ENCODE measurements around the gene SYT1.

The SYT1 gene

GRCh38 chr12:79393842-79394241, 529.3 kb downstream of the SYT1 start:
- no peak for DNase-seq (ENCODE audit: low read depth)
- no peak for TF ChIP-seq CTCF (conservative IDR thresholded peaks at IDR 0.05; ENCODE audit: control insufficient read depth, insufficient read depth, low read depth, low read length)
- no peak overlapping the region for H3K4me3 ChIP-seq (ENCODE audit: control insufficient read depth, low read depth, low read length)

- H3K4me3 ChIP-seq (ENCODE audit: control insufficient read depth, low read depth, low read length): no peak overlapping the region
- no peak for TF ChIP-seq CTCF (conservative IDR thresholded peaks at IDR 0.05; ENCODE audit: control insufficient read depth, insufficient read depth, low read depth, low read length)
- DNase-seq (ENCODE audit: low read depth): no peak
Measured at GRCh38 chr12:79397609-79398008, 533.0 kb downstream of the SYT1 start.

GRCh38 chr12:79400481-79400880, 535.9 kb downstream of the SYT1 start:
- DNase-seq (ENCODE audit: low read depth): no peak
- no peak overlapping the region for H3K4me3 ChIP-seq (ENCODE audit: control insufficient read depth, low read depth, low read length)
- TF ChIP-seq CTCF (conservative IDR thresholded peaks at IDR 0.05; ENCODE audit: control insufficient read depth, insufficient read depth, low read depth, low read length): no peak

GRCh38 chr12:79402606-79403005, 538.0 kb downstream of the SYT1 start:
- no peak for TF ChIP-seq CTCF (conservative IDR thresholded peaks at IDR 0.05; ENCODE audit: control insufficient read depth, insufficient read depth, low read depth, low read length)
- H3K4me3 ChIP-seq (ENCODE audit: control insufficient read depth, low read depth, low read length): no peak overlapping the region
- peak; percentile 46 for DNase-seq (ENCODE audit: low read depth)

GRCh38 chr12:79406993-79407392, 542.4 kb downstream of the SYT1 start:
- no peak overlapping the region for H3K4me3 ChIP-seq (ENCODE audit: control insufficient read depth, low read depth, low read length)
- no peak for TF ChIP-seq CTCF (conservative IDR thresholded peaks at IDR 0.05; ENCODE audit: control insufficient read depth, insufficient read depth, low read depth, low read length)
- peak; percentile 35 for DNase-seq (ENCODE audit: low read depth)

- peak; percentile 78 for TF ChIP-seq CTCF (conservative IDR thresholded peaks at IDR 0.05; ENCODE audit: control insufficient read depth, insufficient read depth, low read depth, low read length)
- DNase-seq (ENCODE audit: low read depth): peak; percentile 83
- no peak overlapping the region for H3K4me3 ChIP-seq (ENCODE audit: control insufficient read depth, low read depth, low read length)
Measured at GRCh38 chr12:79407671-79408622, 543.4 kb downstream of the SYT1 start.
